SK-N-SH (cell line): ENCODE measurements around the gene BMPR1A. TPM values are rescaled to one million over a fixed set of nuclear protein-coding genes. Genes with fewer than 3 reads are reported as not detected.

ENCODE experiments used
- CTCF ChIA-PET: fragments of 300-600, 350-600 bp; formaldehyde crosslinking; extraction: SDS; loops from one replicate; lab custom pipeline; 2021; lab: Yijun Ruan, JAX
- POLR2A ChIA-PET: fragments of 350-600 bp; sonication (Branson Sonifier 250); formaldehyde crosslinking; extraction: SDS; loops from one replicate; lab custom pipeline; 2020; ENCODE audit warnings: antibody characterized with exemption, inconsistent platforms; lab: Yijun Ruan, JAX
- DNase-seq: peaks from one replicate; pipeline ENCODE4 v3.0.0; 2012
- H2AFZ ChIP-seq: fragments of 200-600 bp; sonication (generic); 2 replicates; pipeline ENCODE4 v1.8.1; 2016; ENCODE audit warnings: antibody characterized with exemption, mild to moderate bottlenecking, low read depth
- H3F3A ChIP-seq: fragments of 200-600 bp; sonication (generic); replicated peaks from 2 replicates; pipeline ENCODE3; 2016; ENCODE audit warnings: antibody characterized with exemption, mild to moderate bottlenecking; ENCODE audit not compliant: insufficient read depth
- H3K27ac ChIP-seq, 2 experiments: fragments of 200-500 bp in 1 of 2; fragments of 200-600 bp in 1 of 2; sonication (Bioruptor generic) in 1 of 2; sonication (generic), shearing (Covaris generic) in 1 of 2; 2 replicates each; pipeline versions ENCODE4 v1.5.1 to v1.6.1; 2014 to 2016; ENCODE audit warnings: low read depth in 2 of 2, inconsistent platforms in 1 of 2, low read length in 1 of 2, mild to moderate bottlenecking in 1 of 2, mixed read lengths in 1 of 2
- H3K27me3 ChIP-seq: fragments of 200-600 bp; sonication (generic), shearing (Covaris generic); 2 replicates; pipeline ENCODE4 v1.6.1; 2016; ENCODE audit warnings: mixed run types; ENCODE audit not compliant: insufficient read depth
- H3K36me3 ChIP-seq, 2 experiments: fragments of 200-500 bp in 1 of 2; fragments of 200-600 bp in 1 of 2; sonication (Bioruptor generic) in 1 of 2; sonication (generic) in 1 of 2; replicated peaks in 1 of 2; 2 replicates each; pipeline versions ENCODE3 to v1.5.1; 2014 to 2016; ENCODE audit warnings: low read length in 1 of 2, mild to moderate bottlenecking in 1 of 2; ENCODE audit not compliant: insufficient read depth in 2 of 2, control insufficient read depth in 1 of 2
- H3K4me1 ChIP-seq, 2 experiments: fragments of 200-500 bp in 1 of 2; fragments of 200-600 bp in 1 of 2; sonication (Bioruptor generic) in 1 of 2; sonication (generic), shearing (Covaris generic) in 1 of 2; 2 replicates each; pipeline versions ENCODE4 v1.5.1 to v1.6.1; 2014 to 2016; ENCODE audit warnings: low read depth in 1 of 2, low read length in 1 of 2, mixed run types in 1 of 2; ENCODE audit not compliant: insufficient read depth in 2 of 2, control insufficient read depth in 1 of 2
- H3K4me2 ChIP-seq: fragments of 200-600 bp; sonication (generic), shearing (Covaris generic); 2 replicates; pipeline ENCODE4 v1.6.1; 2017; ENCODE audit warnings: mixed run types
- H3K4me3 ChIP-seq, 2 experiments: fragments of 200-500 bp in 1 of 2; fragments of 200-600 bp in 1 of 2; sonication (Bioruptor generic) in 1 of 2; sonication (generic), shearing (Covaris generic) in 1 of 2; 2 replicates each; pipeline versions ENCODE4 v1.5.1 to v1.8.1; 2014 to 2016; ENCODE audit warnings: low read depth in 2 of 2, inconsistent platforms in 1 of 2, low read length in 1 of 2, mild to moderate bottlenecking in 1 of 2, mixed read lengths in 1 of 2, moderate library complexity in 1 of 2
- H3K79me2 ChIP-seq: fragments of 200-600 bp; sonication (generic); 2 replicates; pipeline ENCODE4 v1.8.1; 2017; ENCODE audit warnings: mild to moderate bottlenecking; ENCODE audit not compliant: insufficient read depth
- H3K9ac ChIP-seq: fragments of 200-600 bp; sonication (generic); 2 replicates; pipeline ENCODE4 v1.6.1; 2017; ENCODE audit warnings: mixed run types
- H3K9me2 ChIP-seq: fragments of 200-600 bp; sonication (generic); 2 replicates; pipeline ENCODE4 v1.6.1; 2017; ENCODE audit warnings: mixed run types
- H3K9me3 ChIP-seq: fragments of 200-600 bp; sonication (generic); 2 replicates; pipeline ENCODE4 v1.6.1; 2017; ENCODE audit warnings: mixed run types, mild to moderate bottlenecking, moderate library complexity
- H4K20me1 ChIP-seq: fragments of 200-600 bp; sonication (generic); 2 replicates; pipeline ENCODE4 v1.6.1; 2017; ENCODE audit warnings: mild to moderate bottlenecking, mixed run types; ENCODE audit not compliant: insufficient read depth
- EZH2phosphoT487 ChIP-seq: fragments of 200-600 bp; sonication (generic); IDR thresholded peaks from 2 replicates; pipeline ENCODE4 v1.6.1; 2017; ENCODE audit warnings: low read depth, mixed run types, mild to moderate bottlenecking, antibody characterized with exemption, moderate library complexity, borderline replicate concordance
- FOSL2 ChIP-seq: IDR thresholded peaks from 2 replicates; pipeline ENCODE4 v1.4.0; 2012; ENCODE audit warnings: low read depth, mild to moderate bottlenecking, moderate library complexity, borderline replicate concordance
- FOXJ3 ChIP-seq: sonication (generic); formaldehyde crosslinking; IDR thresholded peaks from 2 replicates; pipeline ENCODE4 v1.5.1; 2020; ENCODE audit warnings: mild to moderate bottlenecking, missing genetic modification reagents
- GATA2 ChIP-seq: sonication (generic); formaldehyde crosslinking; IDR thresholded peaks from 2 replicates; pipeline ENCODE4 v1.5.0; 2020; ENCODE audit warnings: mild to moderate bottlenecking, missing genetic modification reagents
- JUND ChIP-seq: IDR thresholded peaks from 2 replicates; pipeline ENCODE4 v1.4.0; 2012
- MEF2A ChIP-seq: IDR thresholded peaks from 2 replicates; pipeline ENCODE4 v1.4.0; 2012; ENCODE audit warnings: low read depth, borderline replicate concordance
- MXI1 ChIP-seq: IDR thresholded peaks from 2 replicates; pipeline ENCODE4 v1.6.1; 2012; ENCODE audit warnings: mild to moderate bottlenecking, low read depth, low read length, improper control_type of control experiment
- RAD21 ChIP-seq: IDR thresholded peaks from 2 replicates; pipeline ENCODE4 v1.6.1; 2012; ENCODE audit warnings: mild to moderate bottlenecking, low read length
- RCOR1 ChIP-seq: fragments of 150-350 bp; IDR thresholded peaks from 2 replicates; pipeline ENCODE4 v1.6.1; 2017; ENCODE audit warnings: antibody characterized with exemption, low read length
- REST ChIP-seq: IDR thresholded peaks from 2 replicates; pipeline ENCODE4 v1.6.1; 2012; ENCODE audit warnings: mild to moderate bottlenecking, low read depth, low read length, moderate library complexity
- RXRA ChIP-seq: IDR thresholded peaks from 2 replicates; pipeline ENCODE4 v1.4.0; 2012; ENCODE audit warnings: low read depth, mild to moderate bottlenecking, borderline replicate concordance
- SIN3A ChIP-seq: IDR thresholded peaks from 2 replicates; pipeline ENCODE4 v1.6.1; 2012; ENCODE audit warnings: low read depth, mild to moderate bottlenecking, low read length, moderate library complexity, borderline replicate concordance
- TAF1 ChIP-seq: IDR thresholded peaks from 2 replicates; pipeline ENCODE4 v1.6.1; 2012; ENCODE audit warnings: low read depth, mild to moderate bottlenecking, low read length, moderate library complexity, borderline replicate concordance
- TCF12 ChIP-seq: IDR thresholded peaks from 2 replicates; pipeline ENCODE4 v1.4.0; 2012
- USF2 ChIP-seq: fragments of 150-350 bp; IDR thresholded peaks from 2 replicates; pipeline ENCODE4 v1.6.1; 2017; ENCODE audit warnings: antibody characterized with exemption, low read length, low read depth, borderline replicate concordance
- ZBTB33 ChIP-seq: IDR thresholded peaks from 2 replicates; pipeline ENCODE4 v1.4.0; 2012; ENCODE audit warnings: low read depth, borderline replicate concordance
- WGBS: methylation state at CpG from one replicate; pipeline ENCODE4 v1.1.6; 2017; ENCODE audit warnings: low lambda C conversion rate; 5-methylcytosine and 5-hydroxymethylcytosine counted together
- polyA plus RNA-seq, 3 experiments: library from polyadenylated mRNA; depleted of rRNA; stranded (reverse); fragments of >200 nt; gene quantifications; 2 replicates each; pipeline ENCODE4 v1.2.3, GENCODE V29; 2012

The BMPR1A gene
- polyA plus RNA-seq, 1 of the 3 experiments (the other 2 are of a cell fraction) = 12.7 TPM

- Histone ChIP-seq H3K36me3 (peaks cover 0 to 4% of the 10 kb centered on the region in 2 experiments), H2AFZ (no peak overlapping the region), H3F3A (peaks cover 9% of the 10 kb centered on the region), H3K4me1 (peaks cover 2 to 11% of the 10 kb centered on the region in 2 experiments; a peak in 2 of 4 replicates), H3K4me3 (no peak overlapping the region), H3K4me2 (no peak overlapping the region), H3K9me3 (no peaks in the 10 kb centered on the region), H3K9me2 (no peaks in the 10 kb centered on the region), H3K27ac (no peak overlapping the region), H3K27me3 (no peaks in the 10 kb centered on the region), H3K79me2 (peaks cover 93% of the 10 kb centered on the region), H3K9ac (no peak overlapping the region), H4K20me1 (peaks cover 93% of the 10 kb centered on the region)
- CTCF ChIA-PET = interaction anchor here (1.3 kb wide), 1 partner anchor 13 kb away, joined by 4 read pairs; no protein-coding TSS in a partner anchor
- DNase-seq = no peak
- 94% methylated on average over 7 of the region's 7 CpGs for WGBS
- POLR2A ChIA-PET = no interaction called here
- TF ChIP-seq JUND (no peak), MEF2A (no peak), MXI1 (no peak), REST (no peak), FOXJ3 (CRISPR knock-in tag) (no peak), TCF12 (no peak), RCOR1 (no peak), GATA2 (CRISPR knock-in tag) (no peak), EZH2phosphoT487 (no peak), FOSL2 (no peak)
Measured at GRCh38 chr10:86827639-86828038, 71.2 kb downstream of the BMPR1A start.

GRCh38 chr10:86828145-86828544, 71.7 kb downstream of the BMPR1A start:
- H3K9ac ChIP-seq = no peak overlapping the region
- WGBS = 93% methylated on average over 5 of the region's 5 CpGs
- H3F3A ChIP-seq = peaks cover 9% of the 10 kb centered on the region
- H3K79me2 ChIP-seq = peaks cover 93% of the 10 kb centered on the region
- DNase-seq = no peak
- H3K27ac ChIP-seq = no peak overlapping the region
- H2AFZ ChIP-seq = no peak overlapping the region
- CTCF ChIA-PET = interaction anchor here (1.3 kb wide), 1 partner anchor 12 kb away, joined by 4 read pairs; no protein-coding TSS in a partner anchor
- H3K27me3 ChIP-seq = no peaks in the 10 kb centered on the region
- peaks cover 0 to 4% of the 10 kb centered on the region in 2 experiments for H3K36me3 ChIP-seq
- TF ChIP-seq USF2 = no peak
- no peak for TF ChIP-seq SIN3A
- no peak for TF ChIP-seq RCOR1
- TF ChIP-seq ZBTB33 = no peak
- TF ChIP-seq RAD21 = no peak
- TF ChIP-seq FOSL2 = no peak
- no peak for TF ChIP-seq TAF1
- TF ChIP-seq RXRA = no peak
- H3K9me3 ChIP-seq = no peaks in the 10 kb centered on the region
- H3K4me1 ChIP-seq = peaks cover 2 to 11% of the 10 kb centered on the region in 2 experiments; a peak in 2 of 4 replicates
- no peak overlapping the region for H3K4me3 ChIP-seq
- no peaks in the 10 kb centered on the region for H3K9me2 ChIP-seq
- H3K4me2 ChIP-seq = no peak overlapping the region
- POLR2A ChIA-PET = no interaction called here
- peaks cover 93% of the 10 kb centered on the region for H4K20me1 ChIP-seq
